ENCODE measurements around the gene LRRTM4. TPM values are rescaled to one million over a fixed set of nuclear protein-coding genes. Genes with fewer than 3 reads are reported as not detected.

Gene LRRTM4
- total and polyA plus RNA-seq, 2 of the 13 experiments (the other 11 are each of a cell fraction or from before 2014, with no cell fraction given), result 1.2 TPM

DNA sequence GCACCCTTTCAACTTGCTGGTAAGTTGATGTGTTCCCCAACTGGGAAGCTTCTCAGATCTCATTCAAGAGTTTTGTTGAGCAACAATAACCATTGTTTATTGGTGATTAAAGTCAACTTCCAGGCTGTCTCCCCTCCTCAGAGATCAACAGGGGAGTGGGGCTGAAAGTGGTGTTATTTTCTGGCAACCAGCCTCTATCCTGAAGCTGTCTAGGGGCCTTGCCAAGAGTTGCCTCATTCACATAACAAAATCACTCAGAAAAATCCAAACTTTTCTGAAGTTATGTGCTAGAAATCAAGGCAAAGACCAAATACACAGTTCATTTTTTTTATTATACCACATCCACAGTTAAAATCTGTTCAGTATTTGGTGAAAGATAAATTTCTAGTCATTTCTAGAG is 788.4 kb downstream of the LRRTM4 start (continued):
- TF ChIP-seq AGO2 (optimal IDR thresholded peaks at IDR 0.05; ENCODE audit: low read depth, low read length), result no peak
- TF ChIP-seq BRD4 (CRISPR knock-in tag; IDR thresholded peaks at IDR 0.05), result no peak
- TF ChIP-seq, protein P1, sequence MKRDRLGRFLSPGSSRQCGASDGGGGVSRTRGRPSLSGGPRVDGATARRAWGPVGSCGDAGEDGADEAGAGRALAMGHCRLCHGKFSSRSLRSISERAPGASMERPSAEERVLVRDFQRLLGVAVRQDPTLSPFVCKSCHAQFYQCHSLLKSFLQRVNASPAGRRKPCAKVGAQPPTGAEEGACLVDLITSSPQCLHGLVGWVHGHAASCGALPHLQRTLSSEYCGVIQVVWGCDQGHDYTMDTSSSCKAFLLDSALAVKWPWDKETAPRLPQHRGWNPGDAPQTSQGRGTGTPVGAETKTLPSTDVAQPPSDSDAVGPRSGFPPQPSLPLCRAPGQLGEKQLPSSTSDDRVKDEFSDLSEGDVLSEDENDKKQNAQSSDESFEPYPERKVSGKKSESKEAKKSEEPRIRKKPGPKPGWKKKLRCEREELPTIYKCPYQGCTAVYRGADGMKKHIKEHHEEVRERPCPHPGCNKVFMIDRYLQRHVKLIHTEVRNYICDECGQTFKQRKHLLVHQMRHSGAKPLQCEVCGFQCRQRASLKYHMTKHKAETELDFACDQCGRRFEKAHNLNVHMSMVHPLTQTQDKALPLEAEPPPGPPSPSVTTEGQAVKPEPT (CRISPR knock-in tag; IDR thresholded peaks at IDR 0.05; ENCODE audit: low read depth), result no peak
- TF ChIP-seq SOX13 (IDR thresholded peaks at IDR 0.05), result no peak
- TF ChIP-seq SOX13 (CRISPR knock-in tag; conservative IDR thresholded peaks at IDR 0.05 in 1 of 2, IDR thresholded peaks at IDR 0.05 in 1 of 2), result no peak
- TF ChIP-seq MED1 (CRISPR knock-in tag; IDR thresholded peaks at IDR 0.05), result no peak
- no peak for TF ChIP-seq ZNF282 (IDR thresholded peaks at IDR 0.05; ENCODE audit: partially characterized antibody)
- TF ChIP-seq ZNF703 (CRISPR knock-in tag; IDR thresholded peaks at IDR 0.05; ENCODE audit: borderline replicate concordance), result no peak
- TF ChIP-seq EEA1 (CRISPR knock-in tag; IDR thresholded peaks at IDR 0.05; ENCODE audit: borderline replicate concordance), result no peak
- no peak for TF ChIP-seq SMYD3 (CRISPR knock-in tag; IDR thresholded peaks at IDR 0.05)
- TF ChIP-seq POLR2G (IDR thresholded peaks at IDR 0.05; ENCODE audit: low read depth, low read length), result no peak

DNA sequence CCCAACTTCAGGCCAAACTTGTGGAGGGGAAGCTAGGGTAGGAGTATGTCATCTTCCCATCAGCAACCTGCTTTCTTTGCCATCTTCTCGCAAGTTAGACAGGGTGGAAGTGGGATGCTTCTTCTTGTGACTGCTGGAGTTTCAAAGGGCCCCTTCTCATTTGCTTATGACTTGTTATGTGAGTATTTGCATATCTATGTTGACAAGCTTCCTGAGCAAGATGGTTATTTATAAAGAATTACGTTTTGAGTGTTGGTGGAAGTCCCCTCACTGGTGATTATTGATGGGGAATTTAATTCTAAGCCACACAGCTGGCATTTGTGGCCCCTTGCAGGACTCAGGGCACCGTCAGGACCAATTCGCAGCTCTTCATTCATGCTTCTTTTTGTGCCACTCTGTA is 791.0 kb downstream of the LRRTM4 start:
- Histone ChIP-seq H3K9me3 (ENCODE audit: low read length) (no peaks in the 10 kb centered on the region), H3K79me2 (ENCODE audit: insufficient read depth, low read length) (no peaks in the 10 kb centered on the region), H3K27ac (ENCODE audit: extremely low read length, insufficient read depth, low read length) (no peak overlapping the region), H3K4me3 (replicated peaks in 1 of 3; ENCODE audit: insufficient read depth in 1 of 3, low read depth in 2 of 3, low read length in 3 of 3) (no peak overlapping the region), H3K27me3 (ENCODE audit: control insufficient read depth in 1 of 2, insufficient read depth in 2 of 2, low read length in 2 of 2) (no peaks in the 10 kb centered on the region; a peak in 1 of 5 replicates), H3K9ac (ENCODE audit: insufficient read depth, low read depth, low read length) (no peak overlapping the region), H3K4me2 (ENCODE audit: low read depth, low read length) (no peak overlapping the region), H2AFZ (ENCODE audit: low read length) (no peak overlapping the region), H4K20me1 (ENCODE audit: insufficient read depth, low read length) (no peaks in the 10 kb centered on the region), H3K4me1 (ENCODE audit: insufficient read depth, low read length) (no peaks in the 10 kb centered on the region), H3K36me3 (replicated peaks in 1 of 2; ENCODE audit: control insufficient read depth in 1 of 2, insufficient read depth in 2 of 2, low read length in 2 of 2) (no peaks in the 10 kb centered on the region)
- DNase-seq (ENCODE audit: low spot score) (no peak), FAIRE-seq (no peak), ATAC-seq (no peak)
- TF ChIP-seq GFI1 (CRISPR knock-in tag; IDR thresholded peaks at IDR 0.05; ENCODE audit: borderline replicate concordance), result no peak
- TF ChIP-seq HNRNPUL1 (IDR thresholded peaks at IDR 0.05; ENCODE audit: low read depth, low read length), result no peak
- TF ChIP-seq POLR2A (IDR thresholded peaks at IDR 0.05; ENCODE audit: insufficient read depth in 1 of 2, low read depth in 2 of 2, low read length in 2 of 2), result no peak
- TF ChIP-seq ASH2L (IDR thresholded peaks at IDR 0.05; ENCODE audit: insufficient read length, low read depth, low read length), result no peak
- TF ChIP-seq CENPT (CRISPR knock-in tag; IDR thresholded peaks at IDR 0.05; ENCODE audit: low read depth), result no peak
- intact Hi-C loops (cut with micrococcal nuclease; ENCODE audit: unreplicated experiment) (no loop called here), in situ Hi-C loops (cut with HindIII; ENCODE audit: extremely low pct_ligation_motif_present, low pct_unique_long_range_greater_than_20kb) (no loop called here)
- POLR2A ChIA-PET, result no interaction called here
- CTCF ChIA-PET (ENCODE audit: low intra/inter-chr PET ratio, low total read pairs), result no interaction called here
- 6% methylated on average over 4 of the region's 4 CpGs for WGBS (ENCODE audit: low lambda C conversion rate)
- no TSS peak for BruUV-seq (replicated peaks)
